GM12873 (cell line): Measurements from ENCODE around the gene PRMT2.

Experiments
- CTCF ChIP-seq: IDR thresholded peaks from 2 replicates; pipeline ENCODE4 v1.5.1; 2012; ENCODE audit warnings: low read depth, mild to moderate bottlenecking, moderate library complexity, low read length, control low read depth; ENCODE audit not compliant: insufficient read depth; ENCODE audit errors: missing control alignments

Gene PRMT2

GRCh38 chr21:46600978-46601377, 34.5 kb upstream of the PRMT2 start:
- no peak for TF ChIP-seq CTCF

- no peak for TF ChIP-seq CTCF
Measured at GRCh38 chr21:46603228-46603627, 32.2 kb upstream of the PRMT2 start.

DNA sequence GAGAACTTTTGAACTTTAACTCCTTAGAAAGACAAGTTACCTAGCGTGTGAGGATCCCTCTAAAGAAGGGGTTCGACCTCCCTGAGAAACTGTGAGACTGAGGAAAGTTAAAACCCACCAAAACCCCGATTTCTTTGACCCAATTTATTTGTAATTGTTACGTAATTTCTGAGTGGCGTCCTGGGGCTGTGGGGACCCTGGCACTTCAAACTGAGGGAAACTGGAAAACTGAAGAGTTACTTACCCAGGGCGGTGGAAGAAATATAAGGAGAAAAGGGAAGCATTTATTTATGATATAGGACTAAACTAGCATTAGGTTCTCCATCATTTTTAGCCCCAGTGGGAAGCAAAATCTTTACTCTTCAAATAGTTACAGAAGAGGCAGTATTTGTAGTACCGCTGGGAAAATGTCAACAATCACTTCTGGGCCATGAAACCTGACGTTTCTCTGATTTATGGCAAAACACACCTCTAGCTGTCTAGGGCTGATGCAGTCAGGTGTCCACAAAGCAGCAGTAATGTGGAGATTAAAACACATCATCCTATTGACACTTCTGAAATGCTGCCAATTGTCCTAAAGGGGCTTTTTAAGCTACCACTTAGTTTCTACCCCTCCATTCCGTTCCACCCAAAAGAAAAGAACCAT, 31.0 kb upstream of the PRMT2 start:
- no peak for TF ChIP-seq CTCF

- TF ChIP-seq CTCF: no peak
Measured at GRCh38 chr21:46604975-46605766, 30.3 kb upstream of the PRMT2 start, which contains the start of gene S100B. TSS of gene S100B (minus strand) at chr21:46605082. CDS start at chr21:46602415, 2,667 bp downstream.

DNA sequence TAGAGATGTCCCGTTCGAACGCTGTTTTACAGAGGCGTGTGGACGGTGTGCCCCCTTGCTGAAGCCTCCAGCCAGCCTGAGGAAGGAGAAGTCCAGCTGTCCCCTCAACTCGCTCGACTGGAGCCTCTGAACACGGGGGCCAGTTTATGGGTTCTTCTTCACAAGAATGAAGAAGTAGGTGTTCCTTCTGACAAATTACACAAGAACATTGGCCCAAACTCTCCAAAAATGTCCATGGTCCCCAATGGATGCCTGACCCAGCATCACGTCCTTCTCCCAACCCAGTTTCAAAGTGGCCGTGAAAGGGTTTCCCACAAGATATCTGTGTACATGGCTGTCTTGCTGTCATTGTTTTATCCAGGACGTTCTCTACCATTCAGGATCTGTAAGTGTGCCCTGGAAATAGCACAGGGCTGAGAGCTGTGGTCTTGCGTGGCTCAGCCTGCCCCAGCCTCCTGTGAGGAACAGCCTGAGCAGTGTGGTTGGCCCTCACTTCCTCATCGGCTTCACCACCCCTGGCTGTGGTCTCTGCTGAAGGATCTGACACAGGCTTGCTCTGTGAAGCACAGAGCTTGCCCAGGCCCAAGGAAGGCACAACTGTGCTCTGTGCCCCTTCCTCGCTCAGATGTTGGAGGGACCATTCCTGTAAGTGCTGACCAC, 29.6 kb upstream of the PRMT2 start:
- no peak for TF ChIP-seq CTCF

DNA sequence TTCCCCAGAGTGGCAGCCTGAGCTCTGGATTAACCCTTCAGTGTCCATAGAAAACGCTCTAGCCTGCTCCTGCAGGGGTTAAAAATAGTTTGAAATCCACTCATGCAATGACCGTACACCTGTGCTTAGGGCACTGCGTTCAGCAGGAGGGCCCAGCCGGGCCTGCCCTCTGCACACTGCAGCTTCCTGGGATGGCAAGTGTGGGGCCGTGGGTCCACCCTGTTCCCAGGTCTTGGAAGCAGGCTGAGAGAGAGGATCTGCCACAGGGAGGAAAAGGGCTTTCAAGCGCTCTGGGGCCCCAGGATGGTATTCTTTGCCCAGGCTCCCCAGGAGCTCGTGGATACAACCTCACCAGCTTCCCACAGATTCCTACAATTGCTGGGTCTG, 29.1 kb upstream of the PRMT2 start:
- no peak for TF ChIP-seq CTCF

DNA sequence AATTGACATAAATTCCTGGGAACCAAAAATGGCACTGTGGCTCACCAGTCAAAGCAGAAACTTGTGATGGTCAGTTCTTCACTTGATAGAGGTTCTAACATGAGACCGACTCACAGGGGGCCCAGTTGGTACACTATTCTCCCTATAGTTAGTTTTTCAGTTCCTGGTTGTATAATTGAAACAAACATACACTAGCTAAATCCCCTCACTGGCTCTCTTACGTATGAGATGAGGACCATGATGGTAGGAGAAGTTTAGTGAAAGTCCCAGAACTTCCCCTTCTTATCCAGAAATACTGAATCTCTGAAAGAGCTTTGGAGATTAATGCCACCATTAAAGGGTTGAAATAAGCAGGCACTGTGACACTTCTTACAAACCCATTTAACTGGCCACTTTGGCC, 27.8 kb upstream of the PRMT2 start:
- no peak for TF ChIP-seq CTCF
